ENCODE measurements around the gene TASP1.

Gene TASP1, protein sequence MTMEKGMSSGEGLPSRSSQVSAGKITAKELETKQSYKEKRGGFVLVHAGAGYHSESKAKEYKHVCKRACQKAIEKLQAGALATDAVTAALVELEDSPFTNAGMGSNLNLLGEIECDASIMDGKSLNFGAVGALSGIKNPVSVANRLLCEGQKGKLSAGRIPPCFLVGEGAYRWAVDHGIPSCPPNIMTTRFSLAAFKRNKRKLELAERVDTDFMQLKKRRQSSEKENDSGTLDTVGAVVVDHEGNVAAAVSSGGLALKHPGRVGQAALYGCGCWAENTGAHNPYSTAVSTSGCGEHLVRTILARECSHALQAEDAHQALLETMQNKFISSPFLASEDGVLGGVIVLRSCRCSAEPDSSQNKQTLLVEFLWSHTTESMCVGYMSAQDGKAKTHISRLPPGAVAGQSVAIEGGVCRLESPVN

DNA sequence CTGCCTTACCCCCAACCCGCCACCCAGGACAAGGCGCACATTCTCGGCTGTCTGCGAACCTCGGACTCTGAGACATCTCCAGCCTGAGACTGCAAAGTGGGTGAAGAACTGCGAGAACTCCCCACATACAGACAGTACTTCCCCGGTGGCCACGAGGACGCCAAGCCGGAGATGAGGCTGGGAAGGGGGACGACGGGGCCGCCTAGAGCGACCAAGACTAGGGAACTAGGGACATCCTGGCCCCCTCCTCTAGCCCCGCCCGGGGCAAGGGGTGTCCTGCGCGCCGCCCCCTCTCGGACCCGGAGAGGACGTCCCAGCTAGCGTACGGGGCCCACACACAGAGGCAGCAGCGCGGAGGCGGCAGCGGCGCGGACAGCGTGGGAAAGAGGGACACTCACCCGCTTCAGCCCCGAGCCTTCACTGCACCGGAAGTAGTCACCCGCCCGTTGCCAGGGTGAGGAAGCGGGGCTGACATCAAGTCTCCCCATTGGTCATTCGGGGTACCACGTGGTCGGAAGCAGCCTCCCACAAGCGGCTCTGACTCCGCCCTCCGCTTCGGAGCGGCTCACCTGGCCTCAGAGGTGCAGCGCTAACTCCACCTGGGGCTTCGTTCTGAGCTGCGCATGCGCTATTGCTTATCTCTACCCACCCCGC is at the start of gene TASP1:
Gene TASP1, minus strand, starts transcription at position 437 of the 654 bp plus-strand sequence. CDS start 8,854 bp downstream, outside the sequence.
- peaks cover 9% of the 10 kb centered on the region; the same call in 1 of the 2 replicates for H3K27me3 ChIP-seq (ENCODE audit: control insufficient read depth, insufficient read depth, low read length)
- peak within 1 kb of the TSS; percentile 87 for H3K4me3 ChIP-seq (ENCODE audit: low read depth, low read length)
- no peaks in the 10 kb centered on the region for H3K9me3 ChIP-seq (ENCODE audit: control insufficient read depth, insufficient read depth, low read depth, low read length)
- no peaks in the 10 kb centered on the region for H3K36me3 ChIP-seq (ENCODE audit: control insufficient read depth, insufficient read depth, low read length)
- no peak within 1 kb of the TSS; the same call in 1 of the 2 replicates for H3K27ac ChIP-seq (ENCODE audit: low read depth, low read length)
- H3K4me1 ChIP-seq (ENCODE audit: control insufficient read depth, insufficient read depth, low read length) = no peaks in the 10 kb centered on the region
- H3K9ac ChIP-seq (ENCODE audit: low read length) = peak within 1 kb of the TSS; percentile 68

DNA sequence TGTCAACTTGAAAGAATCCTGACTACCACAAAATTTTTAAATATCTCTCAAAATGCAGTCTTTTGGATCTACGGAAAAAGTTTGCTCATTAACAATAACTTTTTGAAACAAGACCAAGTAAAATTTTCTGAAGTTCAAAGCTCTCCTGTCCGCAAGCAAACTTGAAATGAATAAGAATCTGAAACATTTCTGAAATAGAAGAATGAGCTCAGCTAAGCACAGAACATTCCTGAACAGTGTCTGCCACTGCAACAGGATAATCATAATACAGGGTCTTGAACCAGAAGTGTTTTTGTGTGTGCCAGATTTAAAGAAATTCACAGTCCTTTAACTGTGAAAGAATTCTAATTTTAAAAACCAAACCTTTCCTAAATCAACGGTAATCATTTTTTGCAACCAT is 49.1 kb upstream of the TASP1 start:
- no peak overlapping the region for H3K4me3 ChIP-seq (ENCODE audit: low read depth, low read length)
- H3K9ac ChIP-seq (ENCODE audit: low read length) = no peak overlapping the region
- no peak overlapping the region for H3K27ac ChIP-seq (ENCODE audit: low read depth, low read length)

DNA sequence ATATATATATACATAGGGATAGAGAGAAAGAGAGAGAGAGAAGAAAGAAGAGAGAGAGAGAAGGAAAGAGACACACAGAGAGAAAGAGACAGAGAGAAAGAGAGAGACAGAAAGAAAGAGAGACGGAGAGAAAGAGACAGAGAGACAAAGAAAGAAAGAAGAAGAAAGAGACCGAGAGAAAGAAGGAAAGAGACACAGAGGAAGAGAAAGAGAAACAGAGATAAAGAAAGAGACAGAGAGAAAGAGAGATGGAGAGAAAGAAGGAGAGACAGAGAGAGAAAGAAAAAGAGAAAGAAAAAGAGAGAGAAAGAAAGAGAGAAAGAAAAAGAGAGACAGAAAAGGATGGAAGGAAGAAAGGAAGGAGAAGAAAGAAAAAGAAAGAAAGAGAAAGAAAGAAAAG is 46.9 kb upstream of the TASP1 start:
- H3K4me1 ChIP-seq (ENCODE audit: control insufficient read depth, insufficient read depth, low read length) = no peaks in the 10 kb centered on the region
- H3K4me3 ChIP-seq (ENCODE audit: low read depth, low read length) = no peak overlapping the region
- no peak overlapping the region for H3K27ac ChIP-seq (ENCODE audit: low read depth, low read length)
- H3K9me3 ChIP-seq (ENCODE audit: control insufficient read depth, insufficient read depth, low read depth, low read length) = no peaks in the 10 kb centered on the region
- no peak overlapping the region for H3K9ac ChIP-seq (ENCODE audit: low read length)
- H3K36me3 ChIP-seq (ENCODE audit: control insufficient read depth, insufficient read depth, low read length) = no peaks in the 10 kb centered on the region
- no peaks in the 10 kb centered on the region for H3K27me3 ChIP-seq (ENCODE audit: control insufficient read depth, insufficient read depth, low read length)

More for the DNA sequence above, 49.1 kb upstream of the TASP1 start:
- Histone ChIP-seq H3K36me3 (ENCODE audit: control insufficient read depth, insufficient read depth, low read length) (no peaks in the 10 kb centered on the region), H3K27me3 (ENCODE audit: control insufficient read depth, insufficient read depth, low read length) (no peaks in the 10 kb centered on the region), H3K4me1 (ENCODE audit: control insufficient read depth, insufficient read depth, low read length) (no peaks in the 10 kb centered on the region), H3K9me3 (ENCODE audit: control insufficient read depth, insufficient read depth, low read depth, low read length) (no peaks in the 10 kb centered on the region)

DNA sequence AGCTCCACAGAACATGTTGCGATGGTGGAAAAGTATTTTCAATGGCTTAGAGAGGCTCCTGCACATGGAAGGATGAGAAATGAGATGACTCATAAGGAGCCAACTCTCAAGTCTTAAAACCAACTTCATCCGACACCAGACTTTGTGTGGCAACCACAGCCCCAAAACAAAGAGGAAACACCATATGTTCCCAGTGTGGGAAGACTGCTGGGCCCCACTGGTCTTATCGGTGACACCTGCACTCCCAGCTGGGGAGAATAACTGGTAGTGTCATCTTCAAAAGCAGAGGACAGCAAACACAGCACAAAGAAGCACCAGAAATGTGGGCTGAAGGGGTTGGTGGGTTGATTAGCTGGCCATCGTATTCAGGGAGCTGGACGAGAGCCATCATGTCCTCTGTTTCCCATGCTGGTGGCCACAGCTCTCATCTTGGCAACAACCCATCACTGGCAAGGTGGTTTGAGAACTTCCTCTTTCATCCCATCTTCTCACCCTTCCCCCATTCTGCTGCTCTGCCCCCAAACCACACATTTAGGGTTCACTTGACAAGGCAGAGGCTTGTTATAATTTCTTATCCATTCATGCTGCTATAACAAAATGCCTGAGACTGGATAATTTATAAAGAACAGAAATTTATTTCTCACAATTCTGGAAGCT is 46.0 kb upstream of the TASP1 start:
- no peak overlapping the region for H3K4me3 ChIP-seq (ENCODE audit: low read depth, low read length)
- no peaks in the 10 kb centered on the region for H3K27me3 ChIP-seq (ENCODE audit: control insufficient read depth, insufficient read depth, low read length)
- no peaks in the 10 kb centered on the region for H3K36me3 ChIP-seq (ENCODE audit: control insufficient read depth, insufficient read depth, low read length)
- no peaks in the 10 kb centered on the region for H3K9me3 ChIP-seq (ENCODE audit: control insufficient read depth, insufficient read depth, low read depth, low read length)
- H3K9ac ChIP-seq (ENCODE audit: low read length) = no peak overlapping the region
- H3K27ac ChIP-seq (ENCODE audit: low read depth, low read length) = no peak overlapping the region
- H3K4me1 ChIP-seq (ENCODE audit: control insufficient read depth, insufficient read depth, low read length) = no peaks in the 10 kb centered on the region

DNA sequence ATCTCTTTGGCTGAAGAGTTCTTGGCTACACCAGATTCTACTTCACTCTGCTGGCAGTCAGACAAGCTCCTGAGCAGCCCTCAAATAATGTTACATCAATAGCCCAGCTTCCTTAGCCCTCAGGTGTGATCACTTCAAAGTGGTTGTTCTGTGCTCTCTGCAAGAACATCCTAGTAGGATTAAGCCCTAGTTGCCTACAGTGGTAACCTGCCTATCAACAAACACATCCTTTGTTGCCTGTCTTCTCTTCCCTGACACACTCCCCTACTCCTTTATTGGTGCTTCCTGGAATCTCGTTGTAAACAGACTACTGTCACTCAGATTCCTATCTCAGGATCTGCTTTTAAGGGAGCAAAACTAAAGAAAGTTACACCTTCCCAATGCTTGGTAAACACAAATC is 45.1 kb upstream of the TASP1 start:
- no peak overlapping the region for H3K4me3 ChIP-seq (ENCODE audit: low read depth, low read length)
- no peaks in the 10 kb centered on the region for H3K9me3 ChIP-seq (ENCODE audit: control insufficient read depth, insufficient read depth, low read depth, low read length)
- no peak overlapping the region for H3K9ac ChIP-seq (ENCODE audit: low read length)
- H3K36me3 ChIP-seq (ENCODE audit: control insufficient read depth, insufficient read depth, low read length) = no peaks in the 10 kb centered on the region
- no peaks in the 10 kb centered on the region for H3K27me3 ChIP-seq (ENCODE audit: control insufficient read depth, insufficient read depth, low read length)
- H3K4me1 ChIP-seq (ENCODE audit: control insufficient read depth, insufficient read depth, low read length) = no peaks in the 10 kb centered on the region
- H3K27ac ChIP-seq (ENCODE audit: low read depth, low read length) = no peak overlapping the region

DNA sequence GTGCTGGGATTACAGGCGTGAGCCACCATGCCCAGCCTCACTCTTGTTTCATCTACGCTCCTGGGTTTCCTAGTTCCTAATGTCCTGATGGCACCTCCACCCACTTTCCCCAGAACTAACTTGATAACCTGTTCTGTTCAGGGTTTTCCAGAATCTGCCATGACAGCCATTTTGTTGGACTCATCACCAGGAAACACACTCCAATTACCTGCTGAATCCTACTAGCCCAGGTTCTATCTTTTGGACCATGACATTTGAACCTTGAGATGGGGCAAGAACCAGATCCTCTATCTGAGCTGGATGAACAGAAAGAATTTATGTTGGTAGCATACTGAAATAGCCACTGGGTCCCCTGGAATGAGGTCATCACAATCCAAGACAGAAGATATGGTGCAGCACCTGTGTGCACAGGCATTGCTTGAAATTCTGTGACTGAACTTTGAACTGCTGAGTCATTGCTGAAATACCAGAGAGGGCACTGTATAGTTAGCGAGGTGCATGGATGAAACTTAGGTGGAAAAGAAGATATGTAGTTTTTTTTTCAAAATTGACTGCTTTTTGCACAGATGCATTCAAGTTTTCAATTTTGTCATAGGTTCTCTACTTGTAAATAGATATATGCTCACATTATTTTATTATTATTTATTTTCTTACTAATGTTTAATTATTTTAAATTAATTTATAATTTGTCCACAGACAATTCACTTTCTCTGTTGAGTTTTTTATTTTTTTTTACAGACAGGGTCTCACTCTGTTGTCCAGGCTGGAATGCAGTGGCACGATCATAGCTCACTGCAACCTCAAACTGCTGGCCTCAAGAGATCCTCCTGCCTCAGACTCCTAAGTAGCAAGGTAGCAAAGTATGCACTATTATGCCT is 42.8 kb upstream of the TASP1 start:
- no peaks in the 10 kb centered on the region for H3K27me3 ChIP-seq (ENCODE audit: control insufficient read depth, insufficient read depth, low read length)
- no peaks in the 10 kb centered on the region for H3K36me3 ChIP-seq (ENCODE audit: control insufficient read depth, insufficient read depth, low read length)
- H3K27ac ChIP-seq (ENCODE audit: low read depth, low read length) = no peak overlapping the region
- H3K4me3 ChIP-seq (ENCODE audit: low read depth, low read length) = no peak overlapping the region
- no peaks in the 10 kb centered on the region for H3K9me3 ChIP-seq (ENCODE audit: control insufficient read depth, insufficient read depth, low read depth, low read length)
- H3K4me1 ChIP-seq (ENCODE audit: control insufficient read depth, insufficient read depth, low read length) = no peaks in the 10 kb centered on the region
- no peak overlapping the region for H3K9ac ChIP-seq (ENCODE audit: low read length)

DNA sequence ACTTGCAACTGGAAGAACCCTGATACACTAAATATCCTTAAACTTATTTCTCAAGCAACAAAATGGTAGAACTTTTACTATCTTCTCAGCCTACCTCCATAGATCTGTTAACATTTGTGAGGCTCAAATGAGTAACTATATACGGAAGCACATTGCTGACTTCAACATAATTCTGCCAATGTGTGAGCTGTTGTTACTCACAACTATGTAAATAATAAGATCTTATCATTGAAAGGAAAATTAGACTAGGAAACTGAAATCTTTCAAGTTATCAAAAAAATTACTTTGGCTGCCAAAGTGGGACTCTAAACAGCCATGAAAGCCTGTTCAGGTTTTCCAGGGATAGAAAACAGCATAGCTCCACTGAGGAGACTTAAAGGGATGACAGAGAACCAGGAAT is 40.2 kb upstream of the TASP1 start:
- H3K36me3 ChIP-seq (ENCODE audit: control insufficient read depth, insufficient read depth, low read length) = no peaks in the 10 kb centered on the region
- H3K9ac ChIP-seq (ENCODE audit: low read length) = no peak overlapping the region
- no peak overlapping the region for H3K27ac ChIP-seq (ENCODE audit: low read depth, low read length)
- H3K27me3 ChIP-seq (ENCODE audit: control insufficient read depth, insufficient read depth, low read length) = no peaks in the 10 kb centered on the region
- H3K4me3 ChIP-seq (ENCODE audit: low read depth, low read length) = no peak overlapping the region
- no peaks in the 10 kb centered on the region for H3K4me1 ChIP-seq (ENCODE audit: control insufficient read depth, insufficient read depth, low read length)
- H3K9me3 ChIP-seq (ENCODE audit: control insufficient read depth, insufficient read depth, low read depth, low read length) = no peaks in the 10 kb centered on the region

DNA sequence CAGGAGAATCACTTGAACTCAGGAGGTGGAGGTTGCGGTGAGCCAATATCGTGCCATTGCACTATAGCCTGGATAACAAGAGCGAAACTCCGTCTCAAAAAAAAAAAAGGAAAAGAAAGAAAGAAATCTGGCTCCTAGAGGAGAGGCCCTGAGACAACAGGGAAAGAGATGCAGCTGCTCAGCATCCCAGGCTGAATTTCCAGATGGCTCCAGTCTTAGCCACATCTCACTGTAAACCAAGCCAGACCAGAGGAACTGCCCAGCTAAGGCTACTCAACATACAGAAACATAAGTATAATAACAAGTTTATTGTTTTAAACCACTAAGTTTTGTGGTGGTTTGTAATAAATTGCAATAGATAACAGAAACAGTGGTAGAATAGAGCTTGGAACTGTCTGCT is 38.5 kb upstream of the TASP1 start:
- no peak overlapping the region for H3K4me3 ChIP-seq (ENCODE audit: low read depth, low read length)
- H3K9me3 ChIP-seq (ENCODE audit: control insufficient read depth, insufficient read depth, low read depth, low read length) = no peaks in the 10 kb centered on the region
- H3K27me3 ChIP-seq (ENCODE audit: control insufficient read depth, insufficient read depth, low read length) = no peaks in the 10 kb centered on the region
- H3K27ac ChIP-seq (ENCODE audit: low read depth, low read length) = no peak overlapping the region
- H3K4me1 ChIP-seq (ENCODE audit: control insufficient read depth, insufficient read depth, low read length) = no peaks in the 10 kb centered on the region
- no peak overlapping the region for H3K9ac ChIP-seq (ENCODE audit: low read length)
- no peaks in the 10 kb centered on the region for H3K36me3 ChIP-seq (ENCODE audit: control insufficient read depth, insufficient read depth, low read length)

DNA sequence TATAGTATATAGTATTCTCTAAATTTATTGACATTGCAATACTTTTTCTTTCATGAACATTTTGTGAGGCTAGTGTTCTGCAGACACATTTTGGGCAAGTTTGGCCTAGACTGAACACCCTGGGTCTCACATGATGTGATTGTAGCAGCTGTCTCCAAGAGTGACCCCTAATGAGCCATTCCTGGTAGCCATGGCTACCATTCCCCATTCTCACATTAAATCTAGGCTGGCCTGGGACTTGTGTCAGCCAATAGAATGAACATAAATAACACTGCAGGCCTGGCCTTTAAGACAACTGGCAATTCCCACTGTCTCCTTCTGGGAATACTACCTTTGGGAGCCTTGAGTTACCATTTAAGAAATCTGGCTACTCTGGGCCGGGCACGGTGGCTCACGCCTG is 38.0 kb upstream of the TASP1 start:
- no peak overlapping the region for H3K4me3 ChIP-seq (ENCODE audit: low read depth, low read length)
- no peak overlapping the region for H3K9ac ChIP-seq (ENCODE audit: low read length)
- H3K36me3 ChIP-seq (ENCODE audit: control insufficient read depth, insufficient read depth, low read length) = no peaks in the 10 kb centered on the region
- no peaks in the 10 kb centered on the region for H3K27me3 ChIP-seq (ENCODE audit: control insufficient read depth, insufficient read depth, low read length)
- no peak overlapping the region for H3K27ac ChIP-seq (ENCODE audit: low read depth, low read length)
- no peaks in the 10 kb centered on the region for H3K9me3 ChIP-seq (ENCODE audit: control insufficient read depth, insufficient read depth, low read depth, low read length)
- H3K4me1 ChIP-seq (ENCODE audit: control insufficient read depth, insufficient read depth, low read length) = no peaks in the 10 kb centered on the region

DNA sequence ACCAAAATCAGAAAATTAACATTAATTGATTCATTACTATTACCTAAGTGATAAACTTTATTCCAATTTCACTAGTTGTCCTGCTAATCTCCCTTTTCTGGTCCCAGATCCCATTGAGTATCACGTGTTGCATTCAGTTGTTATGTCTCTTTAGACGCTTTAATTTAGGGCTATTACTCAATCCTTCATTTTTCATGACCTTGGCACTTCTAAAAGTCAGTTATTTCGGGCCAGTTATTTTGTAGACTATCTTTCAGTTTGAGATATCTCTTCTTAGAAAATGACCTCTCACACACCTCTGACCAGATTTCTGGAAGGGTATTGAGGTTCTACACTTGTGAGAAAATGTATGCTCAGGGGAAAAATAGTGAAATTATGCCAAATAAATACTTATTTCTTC is 34.0 kb upstream of the TASP1 start:
- Histone ChIP-seq H3K27ac (ENCODE audit: low read depth, low read length) (no peak overlapping the region), H3K9ac (ENCODE audit: low read length) (no peak overlapping the region), H3K4me1 (ENCODE audit: control insufficient read depth, insufficient read depth, low read length) (no peaks in the 10 kb centered on the region), H3K36me3 (ENCODE audit: control insufficient read depth, insufficient read depth, low read length) (no peaks in the 10 kb centered on the region), H3K4me3 (ENCODE audit: low read depth, low read length) (no peak overlapping the region), H3K9me3 (ENCODE audit: control insufficient read depth, insufficient read depth, low read depth, low read length) (no peaks in the 10 kb centered on the region), H3K27me3 (ENCODE audit: control insufficient read depth, insufficient read depth, low read length) (no peaks in the 10 kb centered on the region)

Measured in HUES6 (cell line).